HG03558 (cell line): Measurements from ENCODE around the gene RAB3A.
A peak's percentile ranks its signal among the peaks of the same experiment; 100 is the strongest.

Source experiments
- ATAC-seq: cut with Tn5 transposase; IDR thresholded peaks from one replicate; pipeline ENCODE4 v1.9.1; 2021; ENCODE audit warnings: moderate number of reproducible peaks; ENCODE audit not compliant: unreplicated experiment; ENCODE audit errors: extremely low read depth

RAB3A gene

GRCh38 chr19:18202778-18203407 lies 949 bp downstream of the RAB3A start:
- ATAC-seq: no peak

DNA sequence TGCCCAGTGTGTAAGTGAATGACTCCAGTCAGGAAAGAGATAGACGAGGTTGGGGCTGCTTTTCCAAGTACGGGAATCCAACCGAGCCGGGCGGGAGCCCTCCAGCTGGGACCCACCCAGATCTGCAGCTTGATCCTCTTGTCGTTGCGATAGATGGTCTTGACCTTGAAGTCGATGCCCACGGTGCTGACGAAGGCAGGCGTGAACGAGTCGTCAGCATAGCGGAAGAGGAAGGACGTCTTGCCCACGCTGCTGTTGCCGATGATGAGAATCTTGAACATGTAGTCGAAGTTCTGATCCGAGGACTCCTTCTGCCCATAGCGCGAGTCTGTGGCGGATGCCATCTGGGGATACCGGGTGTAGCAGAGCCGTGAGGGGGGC lies 1.5 kb downstream of the RAB3A start:
- ATAC-seq: no peak

DNA sequence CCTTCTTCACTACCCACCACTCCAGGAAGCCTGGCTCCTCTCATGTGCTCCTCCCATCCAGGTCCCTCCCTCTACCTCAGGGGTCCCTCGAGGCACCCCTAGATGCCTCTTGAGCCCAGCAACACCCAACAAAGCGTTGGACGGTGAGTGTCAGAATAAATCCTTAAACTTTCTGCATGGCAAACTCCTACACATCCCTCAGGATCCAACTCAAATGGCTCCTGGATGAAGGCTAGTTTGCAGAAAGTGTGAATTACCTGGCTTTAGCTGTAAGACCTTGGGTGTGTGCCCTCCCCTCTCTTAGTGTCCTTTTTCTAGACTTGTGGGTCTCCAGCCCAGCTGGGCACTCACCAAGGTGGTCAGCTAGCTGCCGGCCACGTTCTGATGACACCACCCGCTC lies 5.5 kb downstream of the RAB3A start:
- ATAC-seq: no peak

DNA sequence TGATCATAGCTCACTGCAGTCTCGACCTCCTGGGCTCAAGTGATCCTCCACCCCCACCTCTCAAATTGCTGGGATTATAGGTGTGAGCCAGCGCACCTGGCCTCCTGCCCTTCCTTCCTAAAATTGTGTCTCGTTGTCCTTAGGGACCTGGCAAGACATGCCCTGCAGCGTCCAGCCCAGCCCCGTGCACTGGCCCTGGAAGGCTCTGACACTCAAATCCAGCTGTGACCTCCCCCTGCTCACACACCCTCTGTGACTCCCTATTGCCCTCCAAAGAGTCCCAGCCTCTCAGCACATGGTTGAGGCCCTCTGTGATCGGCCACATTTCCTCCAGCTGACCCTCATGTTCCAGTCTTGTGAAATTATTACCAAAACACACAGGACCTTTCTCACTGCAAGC lies 5.9 kb downstream of the RAB3A start:
- no peak for ATAC-seq

DNA sequence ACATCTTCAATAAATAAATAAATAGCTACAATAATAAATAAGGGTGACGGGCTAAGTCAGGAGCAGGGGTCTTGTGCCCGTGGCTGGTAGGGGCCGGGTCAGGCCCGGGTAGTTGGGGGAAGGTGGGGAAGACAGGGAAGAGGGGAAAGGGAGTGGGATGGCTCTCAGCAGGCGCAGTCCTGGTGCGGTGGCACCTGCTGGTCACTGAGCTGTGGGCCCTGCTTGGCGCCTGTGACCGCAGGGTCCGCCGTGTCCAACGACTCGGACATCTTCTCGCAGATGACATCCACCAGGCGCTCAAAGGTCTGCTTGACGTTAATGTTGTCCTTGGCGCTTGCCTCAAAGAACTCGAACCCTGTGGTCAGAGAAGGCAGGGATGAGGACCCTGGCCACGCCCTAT lies 6.5 kb downstream of the RAB3A start:
- ATAC-seq: no peak

DNA sequence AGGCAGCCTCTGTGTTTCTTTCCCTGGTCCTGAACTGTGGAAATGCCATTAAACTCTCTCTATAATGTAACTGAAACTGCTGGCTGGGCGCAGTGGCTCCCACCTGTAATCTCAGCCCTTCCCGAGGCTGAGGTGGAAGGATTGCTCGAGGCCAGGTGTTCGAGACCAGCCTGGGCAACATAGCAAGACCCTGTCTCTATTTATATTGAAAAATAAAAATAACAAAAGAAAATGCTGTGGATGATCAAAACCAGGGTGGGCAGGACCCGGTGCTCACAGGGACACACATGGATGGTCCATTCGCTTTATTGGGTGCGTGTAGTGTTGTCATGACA lies 7.4 kb downstream of the RAB3A start:
- ATAC-seq: no peak

- no peak for ATAC-seq
Measured at GRCh38 chr19:18194554-18195238, 9.1 kb downstream of the RAB3A start.

DNA sequence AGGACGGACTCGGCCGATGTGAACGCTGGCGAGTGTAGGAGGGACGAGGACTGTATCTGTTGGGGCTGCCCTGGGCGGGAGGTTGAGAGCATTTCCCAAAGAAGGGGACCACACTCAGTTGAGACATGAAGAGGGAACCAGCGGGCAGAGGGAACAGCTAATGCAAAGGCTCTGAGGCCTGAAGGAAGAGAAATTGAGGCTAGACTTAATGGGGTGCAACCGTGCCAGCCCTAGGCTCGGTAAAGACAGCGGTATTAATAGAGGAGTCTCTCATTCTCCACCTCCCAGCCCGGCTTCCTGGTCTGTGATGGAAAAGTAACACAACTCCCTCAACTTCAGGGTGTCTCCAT lies 9.7 kb downstream of the RAB3A start:
- no peak for ATAC-seq

DNA sequence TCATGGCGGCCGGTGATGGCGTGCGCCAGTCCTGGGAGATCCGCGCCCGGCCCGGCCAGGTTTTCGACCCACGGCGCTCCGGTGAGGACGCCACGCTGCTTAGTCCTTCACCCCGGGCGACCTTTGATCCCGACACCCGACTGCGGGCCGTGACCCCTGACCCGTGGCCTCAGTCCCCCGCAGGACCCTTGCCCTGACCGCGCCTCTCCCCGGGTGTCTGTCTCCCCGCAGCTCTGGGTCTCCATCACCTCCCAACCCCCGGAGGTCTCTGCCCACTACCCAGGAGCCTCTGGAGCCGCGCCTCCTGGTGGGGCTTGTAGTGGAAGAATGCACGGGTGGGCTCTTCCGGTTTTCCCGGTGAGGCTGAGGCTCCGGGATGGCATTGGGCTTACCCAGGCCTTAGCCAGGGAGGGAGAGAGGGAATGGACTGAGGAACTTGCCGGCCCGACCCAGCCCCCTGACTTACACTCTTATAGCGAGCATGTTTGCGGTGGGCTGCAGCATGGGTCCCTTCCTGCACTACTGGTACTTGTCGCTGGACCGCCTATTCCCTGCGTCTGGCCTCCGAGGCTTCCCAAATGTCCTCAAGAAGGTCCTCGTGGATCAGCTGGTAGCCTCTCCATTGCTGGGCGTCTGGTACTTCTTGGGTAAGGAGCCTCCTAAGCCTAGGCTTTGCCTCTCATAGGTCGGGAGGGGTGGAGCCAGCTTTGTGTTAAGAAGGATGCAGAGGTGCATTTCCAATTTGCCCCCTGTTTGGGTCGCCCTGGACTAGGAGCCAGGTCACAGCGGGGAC lies 10.3 kb downstream of the RAB3A start:
- ATAC-seq: no peak

DNA sequence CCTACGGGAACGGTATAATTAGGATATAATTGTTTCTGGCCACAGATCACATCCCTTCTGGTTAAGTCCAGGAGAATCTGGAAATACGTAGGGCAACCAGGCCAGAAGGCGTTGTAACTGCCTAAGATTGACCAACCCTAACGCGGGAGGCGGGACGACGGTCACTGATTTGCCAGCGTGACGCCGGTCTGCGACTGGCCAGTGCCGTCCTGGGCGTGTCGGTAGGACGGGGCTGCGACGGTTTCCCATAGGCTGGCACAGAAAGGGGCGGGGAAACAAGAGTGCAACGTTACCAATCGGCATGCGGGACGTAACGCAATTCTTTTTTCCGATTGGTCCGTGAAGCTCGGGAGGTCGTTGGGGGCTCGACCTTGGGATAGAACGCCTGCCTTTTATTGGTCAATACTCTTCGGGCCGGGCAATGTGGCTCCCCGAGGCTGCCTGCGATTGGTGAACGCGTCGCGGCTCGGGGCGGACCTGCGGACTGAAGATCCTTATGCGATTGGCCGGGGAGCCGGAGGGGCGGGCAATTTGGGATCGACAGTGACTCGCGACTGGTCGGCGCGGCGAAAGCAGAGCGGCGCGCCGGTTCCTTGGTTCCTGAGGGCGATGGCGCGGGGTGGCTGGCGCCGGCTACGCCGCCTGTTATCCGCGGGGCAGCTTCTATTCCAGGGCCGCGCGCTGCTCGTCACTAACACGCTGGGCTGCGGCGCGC lies 11.0 kb downstream of the RAB3A start, which contains the start of gene MPV17L2:
Gene MPV17L2 (plus strand): TSS at position 546 of the 715 bp plus-strand sequence. CDS start 64 bp downstream, at position 610.
- ATAC-seq: peak; percentile 64

- no peak for ATAC-seq
Measured at GRCh38 chr19:18191640-18192062, 12.2 kb downstream of the RAB3A start.

DNA sequence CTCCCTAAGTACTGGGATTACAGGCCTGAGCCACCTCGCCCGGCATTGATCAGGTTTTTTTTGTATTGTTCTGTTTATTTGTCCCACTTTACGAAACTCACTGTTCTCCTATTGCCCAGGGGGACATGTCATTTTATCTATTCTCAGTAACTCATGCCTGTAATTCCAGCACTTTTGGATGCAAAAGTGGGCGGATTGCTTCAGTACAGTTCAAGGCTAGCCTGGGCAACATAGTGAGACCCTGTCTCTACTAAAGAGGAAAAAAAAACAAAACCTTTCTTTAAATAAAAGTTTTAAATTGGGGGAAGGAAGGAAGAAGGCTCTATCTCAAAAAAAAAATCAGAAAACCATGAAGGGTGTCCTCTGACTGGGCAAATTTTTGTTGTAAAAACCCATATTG lies 13.6 kb downstream of the RAB3A start:
- no peak for ATAC-seq

DNA sequence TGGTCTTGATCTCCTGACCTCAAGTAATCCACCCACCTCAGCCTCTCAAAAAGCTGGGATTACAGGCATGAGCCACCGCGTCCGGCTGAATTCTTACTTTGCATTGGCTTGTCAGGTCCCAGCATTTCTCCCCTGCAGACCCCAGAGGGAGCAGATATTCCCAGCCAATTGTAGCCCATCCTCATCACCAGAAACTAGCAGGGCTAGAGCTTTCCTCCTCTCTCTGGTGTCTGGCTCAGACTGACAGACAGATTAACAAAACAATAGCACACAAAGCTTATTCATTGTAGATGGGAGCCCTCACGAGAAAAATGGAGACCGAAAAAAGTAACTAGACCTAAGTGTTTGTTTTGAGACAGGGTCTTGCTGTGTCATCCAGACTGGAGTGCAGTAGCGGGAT lies 18.3 kb downstream of the RAB3A start:
- no peak for ATAC-seq

DNA sequence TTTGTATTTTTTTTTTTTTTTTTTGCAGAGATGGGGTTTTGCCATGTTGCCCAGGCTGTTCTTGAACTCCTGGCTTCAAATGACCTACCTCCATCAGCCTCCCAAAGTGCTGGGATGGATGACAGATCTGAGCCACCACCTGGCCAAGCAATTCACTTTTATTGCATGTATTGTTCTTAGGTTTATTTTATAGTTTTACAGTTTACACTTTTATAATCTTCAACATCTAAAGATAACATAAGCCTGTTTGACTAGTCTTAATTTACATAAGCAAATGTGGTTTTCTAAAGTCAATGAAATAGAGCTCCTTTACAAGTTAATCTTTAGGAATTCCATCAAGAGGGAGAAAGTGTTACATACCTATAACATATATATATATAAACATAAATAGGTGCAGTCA lies 20.3 kb downstream of the RAB3A start:
- ATAC-seq: no peak

DNA sequence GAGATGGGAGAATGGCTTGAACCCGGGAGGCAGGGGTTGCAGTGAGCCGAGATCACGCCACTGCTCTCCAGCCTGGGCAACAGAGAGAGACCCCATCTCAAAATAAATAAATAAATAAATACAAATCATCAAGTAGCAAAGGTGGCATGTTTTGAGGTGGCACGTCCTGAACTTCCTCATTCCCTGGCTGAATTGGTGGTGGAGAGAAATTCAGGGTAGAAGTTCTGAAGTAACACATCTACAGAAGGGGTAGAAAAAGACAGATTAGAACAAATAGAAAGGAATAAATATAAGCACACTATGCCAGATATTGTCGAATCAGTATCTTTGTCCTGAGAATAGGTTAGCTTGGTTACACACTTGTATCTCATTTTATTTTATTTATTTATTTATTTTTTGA lies 23.9 kb downstream of the RAB3A start:
- ATAC-seq: no peak

DNA sequence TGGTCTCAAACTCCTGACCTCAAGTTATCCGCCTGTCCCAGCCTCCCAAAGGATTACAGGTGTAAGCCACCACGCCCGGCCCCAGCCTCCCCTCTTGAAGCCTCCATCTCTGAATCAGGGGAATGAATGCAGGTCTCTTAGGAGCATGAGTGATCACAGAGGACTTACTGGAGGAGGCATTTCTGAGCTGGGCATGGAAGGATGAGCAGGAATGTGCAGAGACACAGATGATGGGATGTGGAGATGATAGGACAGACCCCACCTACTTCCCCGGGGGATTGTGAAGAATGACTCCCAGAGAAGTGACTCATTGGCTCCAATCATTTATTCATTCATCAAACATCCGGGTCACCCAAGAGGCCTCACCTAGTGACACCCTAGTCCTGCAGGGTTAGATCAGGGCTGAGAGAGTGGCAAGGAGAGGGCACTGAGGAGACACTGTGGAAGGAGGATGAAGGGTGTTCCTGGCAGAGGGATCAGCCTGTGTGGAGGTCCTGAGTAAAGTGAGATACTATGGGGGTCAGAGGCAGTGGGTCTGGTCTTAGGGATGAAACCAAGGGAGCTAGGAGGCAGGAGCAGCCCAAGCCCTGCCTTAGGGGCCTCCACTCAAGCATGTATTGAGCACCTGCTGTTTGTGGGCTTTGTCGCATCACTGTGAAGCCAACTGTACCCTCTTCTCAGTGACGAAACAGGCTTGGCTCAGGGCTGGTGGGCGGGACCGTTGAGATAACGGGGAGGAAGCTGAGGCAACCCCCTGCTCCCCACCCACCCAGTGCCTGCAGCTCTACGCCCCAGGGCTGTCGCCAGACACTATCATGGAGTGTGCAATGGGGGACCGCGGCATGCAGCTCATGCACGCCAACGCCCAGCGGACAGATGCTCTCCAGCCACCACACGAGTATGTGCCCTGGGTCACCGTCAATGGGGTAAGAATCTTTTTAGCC lies 27.2 kb downstream of the RAB3A start:
- no peak for ATAC-seq

- no peak for ATAC-seq
Measured at GRCh38 chr19:18174983-18175382, 28.9 kb downstream of the RAB3A start.

DNA sequence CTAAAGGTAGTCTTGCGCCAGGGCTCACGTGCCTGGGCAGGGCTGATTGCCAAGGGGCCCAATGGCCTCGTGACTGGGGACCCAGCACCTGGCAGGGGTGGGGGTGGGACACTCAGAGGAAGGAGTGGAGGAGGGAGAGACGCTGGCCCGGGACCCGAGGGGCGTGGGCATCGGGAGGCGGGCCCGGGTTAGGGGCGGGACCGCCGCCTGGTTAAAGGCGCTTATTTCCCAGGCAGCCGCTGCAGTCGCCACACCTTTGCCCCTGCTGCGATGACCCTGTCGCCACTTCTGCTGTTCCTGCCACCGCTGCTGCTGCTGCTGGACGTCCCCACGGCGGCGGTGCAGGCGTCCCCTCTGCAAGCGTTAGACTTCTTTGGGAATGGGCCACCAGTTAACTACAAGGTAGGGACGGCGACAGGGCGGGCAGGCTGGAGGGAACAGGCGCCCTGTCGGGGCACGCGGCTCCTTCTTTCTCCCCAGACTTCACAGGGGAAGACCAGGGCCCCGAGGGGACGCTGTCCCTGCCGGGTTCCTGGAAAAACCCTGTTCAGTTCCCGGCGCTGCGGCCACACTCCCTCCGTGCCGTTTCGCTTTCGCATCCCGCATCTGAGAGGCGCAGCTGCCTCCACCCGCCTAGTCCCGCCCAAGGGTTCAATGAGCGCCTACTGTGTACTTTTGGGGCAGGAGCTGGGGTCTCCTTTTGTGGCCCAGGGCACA lies 30.1 kb downstream of the RAB3A start, which contains the start of gene IFI30:
Gene IFI30 (plus strand): TSS at position 242 of the 717 bp plus-strand sequence. CDS start 29 bp downstream, at position 271.
- no peak for ATAC-seq

- ATAC-seq: no peak
Measured at GRCh38 chr19:18173054-18173571, 30.7 kb downstream of the RAB3A start.
